GM19468 (cell line): Measurements from ENCODE around the gene CLSTN1.

ENCODE experiments used
- ATAC-seq: cut with Tn5 transposase; IDR thresholded peaks from one replicate; pipeline ENCODE4 v1.9.1; 2021; ENCODE audit warnings: mild to moderate bottlenecking, moderate library complexity, moderate number of reproducible peaks; ENCODE audit not compliant: unreplicated experiment; ENCODE audit errors: extremely low read depth

The CLSTN1 gene

DNA sequence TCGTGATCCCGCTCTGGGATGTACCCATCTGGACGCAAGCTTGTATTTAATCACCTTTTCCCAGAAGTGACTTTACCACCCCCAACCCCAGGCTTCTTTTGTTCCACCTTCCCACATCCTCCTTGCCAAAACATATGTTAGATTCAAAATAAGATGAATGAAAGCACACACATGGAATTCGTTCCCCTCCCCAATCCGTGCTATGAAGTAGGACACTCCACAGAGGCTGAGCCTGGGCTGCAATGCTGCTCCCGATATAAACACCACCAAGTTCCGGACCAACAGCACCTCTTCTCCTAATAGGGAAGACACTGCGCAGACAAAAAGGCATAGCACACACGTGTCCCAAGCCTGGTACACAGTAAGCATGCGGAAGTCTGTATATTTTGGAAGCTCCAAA, 86.1 kb downstream of the CLSTN1 start:
- ATAC-seq: no peak

DNA sequence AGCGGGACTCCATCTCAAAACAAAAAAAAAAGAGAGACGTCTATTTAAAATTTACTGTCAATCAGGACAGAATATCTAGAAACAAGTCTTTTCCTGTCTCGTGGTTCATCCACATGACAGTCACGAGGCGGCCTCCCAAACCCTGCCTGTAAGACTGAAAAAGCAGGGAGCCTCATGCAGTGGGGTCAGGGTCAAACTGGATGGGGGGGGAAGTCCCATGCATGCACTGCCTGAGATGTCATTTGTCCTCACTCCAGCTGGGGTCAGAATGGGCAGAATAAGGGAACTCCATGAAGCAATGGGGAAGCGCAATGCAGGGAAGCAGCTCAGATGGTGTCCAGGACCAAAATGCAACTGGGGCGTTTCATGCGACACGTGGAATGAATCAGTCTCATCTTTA, 86.7 kb downstream of the CLSTN1 start:
- ATAC-seq: no peak

DNA sequence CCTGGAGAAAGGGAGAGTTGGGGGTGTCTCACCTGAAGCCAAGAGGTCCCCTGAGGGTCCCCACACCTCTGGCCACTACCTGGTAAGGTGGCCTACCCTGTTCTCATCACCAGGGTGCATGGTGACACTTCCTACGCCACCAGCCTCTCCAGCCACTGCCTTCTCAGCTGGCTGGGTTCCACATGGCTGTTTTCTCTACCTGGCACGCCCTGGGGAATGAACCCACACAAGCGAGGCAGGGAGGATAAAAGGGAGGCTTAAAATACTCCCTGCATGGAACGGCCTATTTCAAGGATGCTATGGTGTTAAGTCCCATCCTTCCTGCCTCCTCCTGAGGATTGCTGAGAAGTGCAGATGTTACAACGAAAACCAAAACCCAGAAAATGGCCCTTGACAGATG, 87.5 kb downstream of the CLSTN1 start:
- no peak for ATAC-seq

DNA sequence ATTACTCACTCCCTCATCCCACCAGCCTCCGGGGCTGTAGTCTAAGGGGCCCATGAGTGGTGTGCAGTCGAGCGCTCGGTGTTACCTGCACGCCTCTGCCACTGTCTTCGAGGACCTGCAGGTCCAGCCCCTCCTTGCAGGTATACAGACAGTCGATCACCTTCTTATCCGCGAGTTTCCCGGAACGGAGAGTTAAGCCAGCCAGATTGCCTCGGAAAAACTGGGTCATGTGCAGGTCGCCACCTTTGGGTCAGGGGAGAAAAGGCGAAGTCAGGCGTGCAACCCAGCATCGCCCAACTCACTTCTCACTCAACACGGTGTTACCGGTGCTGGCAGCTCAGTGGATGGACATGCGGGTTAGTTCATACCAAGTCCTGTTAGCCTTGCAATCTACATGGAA, 88.0 kb downstream of the CLSTN1 start:
- no peak for ATAC-seq

DNA sequence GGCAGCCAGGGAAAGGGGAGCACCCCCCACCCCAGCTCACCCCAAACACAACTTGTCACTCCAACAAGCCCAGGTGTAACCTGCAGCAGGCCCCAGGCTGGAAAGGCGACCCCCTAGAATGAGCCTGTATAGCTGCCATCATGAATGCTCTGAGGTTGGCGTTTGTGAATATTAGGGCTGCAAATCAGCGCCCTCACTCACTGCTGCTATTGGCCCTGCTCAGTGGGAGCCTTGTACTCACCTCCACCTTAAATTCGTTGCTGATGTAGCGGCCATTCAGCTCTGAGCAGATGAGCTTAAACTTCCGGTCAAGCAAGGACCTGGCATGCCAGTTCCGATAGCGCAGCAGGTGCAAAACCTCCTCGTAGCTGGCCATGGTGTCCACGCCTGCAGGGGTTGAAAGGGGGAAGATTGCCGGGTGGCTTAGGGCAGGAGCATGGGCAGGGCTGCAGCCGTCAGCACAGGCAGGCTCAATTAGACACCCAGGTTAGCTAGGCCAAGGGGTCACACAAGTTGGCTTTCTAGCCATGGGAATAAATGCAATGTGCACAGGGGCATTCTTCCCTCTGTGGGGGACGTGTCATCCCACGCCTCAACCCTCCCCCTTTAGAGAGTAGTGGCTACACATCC, 90.5 kb downstream of the CLSTN1 start:
- ATAC-seq: no peak

DNA sequence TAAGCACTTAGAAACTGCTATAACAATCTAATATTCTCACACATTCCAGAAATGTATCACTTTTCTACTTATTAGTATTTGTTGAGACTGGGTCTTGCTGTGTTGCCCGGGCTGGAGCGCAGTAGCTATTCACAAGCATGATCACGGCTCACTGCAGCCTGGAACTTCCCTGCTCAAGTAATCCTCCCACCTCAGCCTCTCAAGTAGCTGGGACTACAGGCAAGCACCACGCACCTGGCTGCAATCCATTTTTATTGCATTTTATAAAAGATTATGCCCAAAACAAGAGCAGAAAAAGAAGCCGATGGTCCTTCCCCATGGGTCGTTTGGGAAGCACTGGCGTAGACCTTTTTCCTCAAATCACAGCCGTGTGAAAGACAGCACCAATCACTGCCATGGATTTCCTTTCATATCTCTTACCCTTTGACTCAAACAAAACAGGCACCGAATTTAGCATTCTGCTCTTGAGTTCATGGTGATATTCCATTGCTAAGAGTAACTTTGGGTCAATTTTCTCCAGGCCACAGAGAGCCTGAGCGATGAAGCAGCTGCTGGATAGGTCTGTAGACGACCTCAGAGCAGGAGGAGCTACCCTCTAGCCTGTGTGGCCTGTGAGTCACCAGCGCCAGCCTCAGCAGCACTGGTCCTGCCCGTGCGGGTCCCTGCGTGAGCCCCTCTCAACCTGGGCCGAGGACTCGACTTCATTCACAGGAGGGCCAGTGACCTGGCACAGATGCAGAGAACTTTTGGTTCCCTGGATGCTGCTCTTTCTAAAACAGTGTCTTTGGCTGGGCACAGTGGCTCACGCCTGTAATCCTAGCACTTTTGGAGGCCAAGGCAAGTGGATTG, 91.4 kb downstream of the CLSTN1 start:
- ATAC-seq: no peak

DNA sequence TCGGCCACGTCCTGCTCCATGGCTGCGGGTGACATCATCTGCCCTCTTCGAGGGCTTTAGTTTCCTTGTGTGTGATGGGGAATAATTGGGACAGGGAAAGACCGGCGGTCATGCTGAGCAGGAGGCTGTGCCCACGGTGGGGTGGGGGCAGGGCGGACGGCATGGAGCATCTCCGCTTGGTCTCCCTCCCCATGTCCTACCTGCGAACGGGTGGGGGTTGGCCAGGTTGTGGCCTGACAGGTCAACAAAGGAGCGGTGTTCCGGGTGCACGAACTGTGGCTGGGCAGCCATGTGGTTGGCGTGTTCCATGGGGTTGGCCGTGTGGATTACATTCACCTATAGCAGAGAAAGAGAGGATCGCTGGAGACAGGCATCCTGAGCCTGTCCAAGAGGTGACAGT, 92.2 kb downstream of the CLSTN1 start:
- ATAC-seq: no peak

DNA sequence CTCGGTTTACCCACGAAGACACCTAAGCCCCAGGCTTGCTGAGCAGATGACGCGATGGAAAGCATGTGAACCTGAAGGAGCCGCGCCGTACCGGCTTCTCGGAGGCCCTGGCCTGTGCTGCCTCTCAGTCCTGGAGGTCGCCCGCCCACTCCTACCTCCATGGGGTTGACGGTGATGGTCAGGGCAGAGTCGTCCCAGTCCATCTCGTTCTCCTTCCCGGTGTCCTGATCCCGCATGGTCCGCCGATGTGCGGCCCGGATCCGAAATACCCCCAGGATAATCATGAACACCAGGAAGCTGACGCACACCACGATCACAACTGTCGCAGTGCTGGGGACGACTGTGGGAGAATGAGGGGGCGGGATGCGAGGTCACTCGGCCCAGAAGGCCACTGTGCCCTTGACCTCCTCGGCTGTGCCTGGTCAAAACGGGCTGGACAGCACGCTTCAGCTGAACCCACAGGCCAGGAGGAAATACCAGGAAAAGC, 92.7 kb downstream of the CLSTN1 start:
- ATAC-seq: no peak

DNA sequence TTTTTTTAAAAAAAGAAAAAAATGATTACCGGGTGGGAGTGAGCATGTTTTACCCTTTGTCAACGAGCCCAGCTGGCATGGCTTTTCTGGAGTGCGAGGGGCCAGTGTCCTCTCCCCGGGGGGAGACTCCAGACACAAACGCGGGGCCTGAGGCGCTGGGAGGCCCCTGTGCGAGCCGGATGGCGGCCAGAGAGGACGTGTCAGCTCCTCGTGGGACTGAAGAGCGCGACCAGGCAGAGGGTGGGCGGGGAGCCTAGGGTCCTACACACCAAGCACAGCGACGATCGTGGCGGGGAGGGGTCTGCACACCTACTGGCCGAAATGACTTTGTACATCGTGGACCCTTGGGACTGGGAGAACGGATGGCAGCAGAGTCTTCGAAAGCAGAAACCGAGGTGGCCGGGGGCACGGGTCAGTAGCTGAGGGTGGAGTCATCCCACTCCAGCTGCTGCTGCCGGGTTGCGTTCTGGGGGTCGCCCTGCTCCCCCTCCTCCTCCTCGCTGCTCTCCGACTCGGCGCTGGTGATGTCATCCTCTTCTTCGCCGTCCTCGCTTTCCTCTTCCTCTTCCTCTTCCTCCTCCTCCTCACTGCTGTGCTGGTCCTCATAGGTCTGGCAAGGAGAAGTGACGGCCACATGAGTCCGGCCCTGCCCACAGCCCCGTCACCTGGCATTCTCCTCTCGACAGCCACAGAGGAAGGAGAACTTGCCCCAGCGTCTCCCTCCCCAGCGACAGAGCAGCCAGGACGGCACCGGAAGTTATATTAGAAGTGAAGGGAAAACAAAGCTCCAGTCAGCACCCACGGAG, 93.5 kb downstream of the CLSTN1 start:
- ATAC-seq: no peak

DNA sequence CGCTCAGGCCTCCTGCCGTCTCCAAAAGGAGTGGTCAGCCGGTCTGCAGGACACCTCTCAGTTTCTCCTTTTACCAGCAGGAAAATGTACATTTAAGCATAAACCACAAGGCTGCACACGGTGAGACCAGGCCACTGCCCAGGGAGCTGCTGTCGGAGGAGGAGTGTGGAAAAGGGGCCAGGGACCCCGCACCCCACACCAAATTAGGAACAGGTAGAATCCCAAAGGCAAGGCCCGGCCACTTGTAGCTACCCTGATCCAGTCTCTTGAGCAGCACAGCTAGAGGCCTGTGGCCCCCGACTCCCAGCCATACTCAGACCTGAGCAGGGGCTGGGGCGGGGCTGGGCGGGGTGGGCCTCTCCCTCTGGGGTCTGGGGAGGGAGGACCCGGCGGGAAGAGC, 94.2 kb downstream of the CLSTN1 start:
- ATAC-seq: no peak

DNA sequence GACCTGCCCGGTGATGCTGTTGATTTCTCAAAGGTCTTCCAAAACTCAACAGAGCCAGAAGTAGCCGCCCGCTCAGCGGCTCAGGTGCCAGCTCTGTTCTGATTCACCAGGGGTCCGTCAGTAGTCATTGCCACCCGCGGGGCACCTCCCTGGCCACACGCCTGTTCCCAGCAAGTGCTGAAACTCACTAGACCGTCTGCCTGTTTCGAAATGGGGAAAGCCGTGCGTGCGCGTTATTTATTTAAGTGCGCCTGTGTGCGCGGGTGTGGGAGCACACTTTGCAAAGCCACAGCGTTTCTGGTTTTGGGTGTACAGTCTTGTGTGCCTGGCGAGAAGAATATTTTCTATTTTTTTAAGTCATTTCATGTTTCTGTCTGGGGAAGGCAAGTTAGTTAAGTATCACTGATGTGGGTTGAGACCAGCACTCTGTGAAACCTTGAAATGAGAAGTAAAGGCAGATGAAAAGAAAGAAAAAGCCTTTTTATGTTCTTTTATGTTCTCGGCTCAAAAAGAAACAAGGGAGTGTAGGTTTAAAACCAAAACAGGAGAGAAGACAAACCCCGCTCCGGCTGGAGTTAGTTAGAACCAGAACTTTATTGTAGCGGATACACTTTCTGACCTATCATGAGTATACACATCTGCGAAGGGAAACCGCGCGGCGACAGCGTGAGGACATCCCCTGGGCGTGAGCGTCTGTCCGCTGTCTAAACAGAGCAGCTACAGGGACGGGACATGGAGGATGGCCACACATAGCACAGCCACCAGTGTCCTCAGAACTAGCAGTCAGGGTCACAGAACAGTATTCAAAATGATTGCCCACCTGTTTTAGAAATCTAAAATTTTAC, 95.1 kb downstream of the CLSTN1 start:
- no peak for ATAC-seq

DNA sequence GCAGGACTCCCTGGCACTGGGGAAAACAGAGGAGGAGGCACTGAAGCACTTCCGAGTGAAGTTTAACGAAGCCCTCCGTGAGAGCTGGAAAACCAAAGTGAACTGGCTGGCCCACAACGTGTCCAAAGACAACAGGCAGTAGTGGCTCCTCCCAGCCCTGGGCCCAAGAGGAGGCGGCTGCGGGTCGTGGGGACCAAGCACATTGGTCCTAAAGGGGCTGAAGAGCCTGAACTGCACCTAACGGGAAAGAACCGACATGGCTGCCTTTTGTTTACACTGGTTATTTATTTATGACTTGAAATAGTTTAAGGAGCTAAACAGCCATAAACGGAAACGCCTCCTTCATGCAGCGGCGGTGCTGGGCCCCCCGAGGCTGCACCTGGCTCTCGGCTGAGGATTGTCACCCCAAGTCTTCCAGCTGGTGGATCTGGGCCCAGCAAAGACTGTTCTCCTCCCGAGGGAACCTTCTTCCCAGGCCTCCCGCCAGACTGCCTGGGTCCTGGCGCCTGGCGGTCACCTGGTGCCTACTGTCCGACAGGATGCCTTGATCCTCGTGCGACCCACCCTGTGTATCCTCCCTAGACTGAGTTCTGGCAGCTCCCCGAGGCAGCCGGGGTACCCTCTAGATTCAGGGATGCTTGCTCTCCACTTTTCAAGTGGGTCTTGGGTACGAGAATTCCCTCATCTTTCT, 96.7 kb downstream of the CLSTN1 start:
- no peak for ATAC-seq

DNA sequence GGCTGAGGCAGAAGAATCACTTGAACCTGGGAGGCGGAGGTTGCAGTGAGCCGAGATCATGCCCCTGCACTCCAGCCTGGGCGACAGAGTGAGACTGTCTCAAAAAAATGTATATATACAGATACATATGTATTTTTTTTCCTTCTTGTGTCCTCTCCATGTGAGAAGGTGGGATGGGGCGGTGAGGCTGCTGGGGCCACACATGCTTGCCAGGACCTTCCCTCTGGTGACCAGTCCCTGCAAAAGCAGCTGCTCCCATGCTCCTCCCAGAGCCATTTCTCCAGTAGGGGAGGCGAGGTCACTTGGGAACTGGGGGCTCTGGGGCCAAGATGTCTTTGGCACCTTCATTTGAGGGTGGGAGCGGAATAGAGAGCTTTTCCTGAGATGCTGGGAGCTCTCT, 97.4 kb downstream of the CLSTN1 start:
- ATAC-seq: no peak

DNA sequence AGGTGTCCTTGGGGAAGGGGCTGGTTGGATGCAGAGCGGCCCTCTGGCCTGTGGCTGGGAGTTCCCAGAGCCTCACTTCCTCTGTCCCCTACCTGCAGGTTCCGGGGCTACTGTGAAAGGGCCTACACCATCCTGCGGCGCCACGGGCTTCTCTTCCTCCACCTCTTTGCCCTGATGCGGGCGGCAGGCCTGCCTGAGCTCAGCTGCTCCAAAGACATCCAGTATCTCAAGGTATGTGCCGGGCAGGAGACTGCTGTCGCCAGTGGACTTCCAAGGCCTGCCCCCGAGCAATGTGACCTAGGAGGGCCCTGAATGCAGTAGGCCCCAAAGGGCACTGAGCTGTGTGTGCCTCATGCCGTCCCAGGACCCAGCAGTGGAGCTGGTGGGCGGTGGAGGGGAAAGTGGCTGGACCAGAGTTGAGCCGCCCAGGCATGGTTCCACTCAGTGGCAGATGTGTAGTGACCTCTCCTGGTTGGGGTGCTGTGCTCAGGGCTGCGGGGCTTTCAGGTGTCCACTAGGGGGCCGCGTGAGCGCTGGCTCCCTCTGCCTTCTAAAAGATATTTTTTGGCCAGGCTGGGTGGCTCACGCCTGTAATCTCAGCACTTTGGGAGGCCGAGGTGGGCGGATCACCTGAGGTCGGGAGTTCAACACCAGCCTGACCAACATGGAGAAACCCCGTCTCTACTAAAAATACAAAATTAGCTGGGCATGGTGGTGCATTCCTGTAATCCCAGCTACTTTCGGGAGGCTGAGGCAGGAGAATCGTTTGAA, 98.9 kb downstream of the CLSTN1 start:
- ATAC-seq: no peak

DNA sequence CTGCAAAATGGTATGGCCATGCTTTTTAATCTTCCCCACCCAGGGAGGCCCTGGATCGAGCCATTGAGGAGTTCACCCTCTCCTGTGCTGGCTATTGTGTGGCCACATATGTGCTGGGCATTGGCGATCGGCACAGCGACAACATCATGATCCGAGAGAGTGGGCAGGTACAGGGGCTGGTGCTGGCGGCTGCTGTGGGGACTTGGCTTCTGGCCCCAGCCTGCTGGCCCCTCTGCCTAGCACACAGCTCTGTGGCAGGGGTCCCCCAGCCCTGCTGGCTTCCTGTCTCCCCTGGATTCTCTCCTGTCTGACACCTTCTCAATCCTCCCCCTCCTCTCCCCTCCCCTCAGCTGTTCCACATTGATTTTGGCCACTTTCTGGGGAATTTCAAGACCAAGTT, 99.8 kb downstream of the CLSTN1 start:
- no peak for ATAC-seq

DNA sequence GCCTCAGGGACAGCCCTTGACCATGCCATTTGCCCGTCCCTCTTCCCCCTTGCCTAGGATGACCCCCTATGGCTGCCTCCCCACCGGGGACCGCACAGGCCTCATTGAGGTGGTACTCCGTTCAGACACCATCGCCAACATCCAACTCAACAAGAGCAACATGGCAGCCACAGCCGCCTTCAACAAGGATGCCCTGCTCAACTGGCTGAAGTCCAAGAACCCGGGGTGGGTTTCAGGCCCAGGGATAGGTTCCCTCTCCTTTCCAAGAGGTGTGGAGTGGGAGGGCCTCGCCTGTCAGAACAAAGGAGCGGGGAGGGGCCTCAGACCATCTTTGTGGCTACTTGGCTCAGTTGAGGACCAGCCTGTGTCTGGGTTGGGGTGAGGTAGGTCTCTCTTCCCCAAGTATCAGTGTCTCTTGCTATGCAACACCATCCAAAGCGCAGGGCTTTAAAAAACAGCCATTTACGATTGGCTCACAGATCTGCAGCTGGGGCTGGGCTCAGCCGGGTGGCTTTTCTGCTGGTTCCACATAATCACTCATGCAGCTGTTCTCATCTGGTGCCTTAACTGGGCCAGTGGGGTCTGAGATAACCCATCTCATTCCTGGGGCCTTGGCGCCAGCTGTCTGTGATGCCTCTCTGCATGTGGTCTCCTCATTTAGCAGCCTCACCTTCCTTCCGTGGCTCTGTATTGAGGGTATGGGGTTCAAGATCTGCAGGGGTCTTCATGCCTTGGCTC, 100.5 kb downstream of the CLSTN1 start:
- ATAC-seq: no peak

DNA sequence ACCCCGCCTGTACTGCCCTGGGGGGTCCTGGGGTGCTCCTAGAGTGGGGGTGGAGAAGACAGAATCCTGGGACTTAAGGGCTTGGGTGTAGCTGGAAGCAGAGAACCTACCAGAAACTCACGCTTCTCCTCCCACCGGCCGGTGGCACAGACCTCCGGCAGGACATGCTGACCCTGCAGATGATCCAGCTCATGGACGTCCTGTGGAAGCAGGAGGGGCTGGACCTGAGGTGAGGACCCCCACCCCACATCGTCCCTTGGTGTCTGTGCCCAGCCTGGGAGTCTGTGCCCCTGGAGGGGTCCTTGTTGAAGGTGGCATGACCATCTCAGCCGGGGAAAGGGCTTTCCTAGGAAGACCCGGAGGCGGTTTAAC, 101.4 kb downstream of the CLSTN1 start:
- ATAC-seq: no peak
